22Rv1 (cell line): ENCODE measurements around the gene JAML.

Experiments used
- CTCF ChIP-seq: fragments of 450-650 bp; IDR thresholded peaks from 2 replicates; pipeline ENCODE4 v1.5.1; 2017; ENCODE audit warnings: mild to moderate bottlenecking
- ZFX ChIP-seq: fragments of 450-650 bp; IDR thresholded peaks from 2 replicates; pipeline ENCODE4 v1.6.1; 2017; ENCODE audit warnings: antibody characterized with exemption, borderline replicate concordance

DNA sequence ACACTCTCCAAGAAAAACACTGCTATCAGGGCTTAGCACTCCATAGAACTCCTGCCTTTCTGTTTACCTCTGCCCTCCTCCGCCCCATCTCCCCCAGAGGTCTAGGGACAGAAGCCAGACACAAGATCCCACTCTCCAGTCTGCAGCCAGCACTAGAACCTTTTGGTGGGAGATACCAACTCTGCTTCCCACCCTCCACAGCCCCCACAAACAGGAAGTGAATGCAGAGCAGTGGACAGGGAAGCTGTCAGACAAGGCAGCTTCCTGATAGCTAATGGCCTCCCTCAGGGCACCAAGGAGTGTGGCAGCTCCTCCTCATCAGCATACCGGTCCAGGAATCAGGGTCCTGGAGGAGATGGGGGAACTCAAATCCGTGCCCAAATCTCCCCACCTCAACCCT lies 77.3 kb downstream of the JAML start:
- TF ChIP-seq CTCF = no peak
- TF ChIP-seq ZFX = no peak
